ENCODE results near the gene LTB4R.
"Not testable (repeated sequence)": the region's sequence is repeated elsewhere in the genome, so short reads cannot be mapped to it uniquely, and the experiment has no call there.

LTB4R gene

GRCh38 chr14:24343795-24344660, 32.7 kb downstream of the LTB4R start:
- DNase-seq (ENCODE audit: low read depth): no peak

GRCh38 chr14:24347134-24347533, 35.8 kb downstream of the LTB4R start:
- no peak for DNase-seq (ENCODE audit: low read depth)

- no peak for DNase-seq (ENCODE audit: low read depth)
These were observed 36.9 kb downstream of the LTB4R start for GRCh38 chr14:24348186-24348585.

GRCh38 chr14:24349742-24350141, 38.4 kb downstream of the LTB4R start:
- no peak for DNase-seq (ENCODE audit: low read depth)

GRCh38 chr14:24351517-24351916, 40.2 kb downstream of the LTB4R start:
- DNase-seq (ENCODE audit: low read depth): no peak

- no peak for DNase-seq (ENCODE audit: low read depth)
These were observed 42.5 kb downstream of the LTB4R start for GRCh38 chr14:24353559-24354481.

GRCh38 chr14:24354482-24354825, 43.2 kb downstream of the LTB4R start:
- not testable (repeated sequence) for DNase-seq (ENCODE audit: low read depth)

- no peak for DNase-seq (ENCODE audit: low read depth)
These were observed 43.7 kb downstream of the LTB4R start for GRCh38 chr14:24355009-24355408.

GRCh38 chr14:24356208-24356607, 44.9 kb downstream of the LTB4R start:
- DNase-seq (ENCODE audit: low read depth): no peak

GRCh38 chr14:24360281-24360680, 49.0 kb downstream of the LTB4R start:
- no peak for DNase-seq (ENCODE audit: low read depth)

- DNase-seq (ENCODE audit: low read depth): no peak
These were observed 50.0 kb downstream of the LTB4R start for GRCh38 chr14:24361326-24361725.

- DNase-seq (ENCODE audit: low read depth): peak; percentile 22
These were observed 51.1 kb downstream of the LTB4R start for GRCh38 chr14:24362241-24362960.

GRCh38 chr14:24363401-24363800, 52.1 kb downstream of the LTB4R start:
- no peak for DNase-seq (ENCODE audit: low read depth)

- DNase-seq (ENCODE audit: low read depth): no peak
These were observed 53.5 kb downstream of the LTB4R start for GRCh38 chr14:24364841-24365240.

GRCh38 chr14:24365600-24366412, 54.5 kb downstream of the LTB4R start:
- peak; percentile 86 for DNase-seq (ENCODE audit: low read depth)

- no peak for DNase-seq (ENCODE audit: low read depth)
These were observed 55.1 kb downstream of the LTB4R start for GRCh38 chr14:24366413-24366720.

- DNase-seq (ENCODE audit: low read depth): peak; percentile 86
These were observed 55.6 kb downstream of the LTB4R start for GRCh38 chr14:24366721-24367513.
